Fibroblast of gingiva (primary cell): ENCODE data around the gene TMEM252.

Source experiments
- DNase-seq: peaks from one replicate; pipeline ENCODE4 v3.0.0-alpha.2; 2011; ENCODE audit warnings: low read depth

TMEM252 gene

DNA sequence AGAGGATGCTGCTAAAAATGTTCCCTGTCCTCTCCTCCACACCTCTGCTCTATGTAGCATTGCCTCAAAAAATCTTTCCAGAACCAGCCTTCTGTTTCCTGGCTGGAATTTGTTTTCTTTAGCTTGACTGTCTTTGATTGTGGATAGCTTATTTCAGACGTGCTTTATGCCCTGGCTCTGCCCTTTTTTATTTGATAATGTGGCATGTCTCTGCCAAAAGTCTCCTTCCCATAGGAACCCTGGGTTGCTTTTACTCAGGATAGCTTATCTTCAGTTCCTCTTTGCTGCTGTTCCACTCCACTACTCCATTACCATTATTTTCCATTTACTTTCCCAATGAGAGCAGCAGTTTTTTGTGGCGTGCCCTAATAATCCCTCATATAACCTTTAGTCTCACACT lies 885 bp upstream of the TMEM252 start:
- no peak for DNase-seq

DNA sequence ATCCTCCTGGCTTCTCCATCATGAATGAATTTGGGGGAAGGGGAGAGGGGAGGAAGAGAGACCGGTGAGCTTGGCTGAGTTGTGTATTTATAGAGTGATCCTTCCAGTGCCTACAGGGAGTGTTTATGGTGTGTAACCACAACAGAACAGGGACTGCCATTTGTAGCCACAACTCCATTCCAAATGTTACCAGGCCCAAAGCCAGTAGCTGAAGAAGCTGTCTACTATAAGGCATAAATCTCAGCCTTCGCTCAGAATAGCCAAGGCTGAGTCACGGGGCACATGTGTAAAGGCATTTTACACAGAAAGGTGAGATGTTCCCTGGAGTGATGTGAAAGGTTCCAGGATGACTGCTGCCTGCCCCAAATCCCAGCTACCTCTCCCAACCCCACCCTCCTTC lies 2.5 kb downstream of the TMEM252 start:
- DNase-seq: no peak

DNA sequence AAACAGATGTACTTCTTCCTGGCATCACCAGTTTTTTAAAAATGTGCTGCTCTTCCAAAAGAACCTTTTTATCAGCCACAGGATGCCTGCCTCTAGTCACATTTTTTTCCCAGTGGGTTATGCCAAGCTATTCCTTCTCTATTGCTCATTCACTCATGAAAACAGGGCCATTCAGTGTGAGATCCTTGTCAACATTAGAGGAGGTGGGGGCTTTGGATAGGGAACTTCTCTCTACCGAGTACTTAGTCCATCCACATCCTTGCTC lies 3.1 kb downstream of the TMEM252 start:
- DNase-seq: no peak

DNA sequence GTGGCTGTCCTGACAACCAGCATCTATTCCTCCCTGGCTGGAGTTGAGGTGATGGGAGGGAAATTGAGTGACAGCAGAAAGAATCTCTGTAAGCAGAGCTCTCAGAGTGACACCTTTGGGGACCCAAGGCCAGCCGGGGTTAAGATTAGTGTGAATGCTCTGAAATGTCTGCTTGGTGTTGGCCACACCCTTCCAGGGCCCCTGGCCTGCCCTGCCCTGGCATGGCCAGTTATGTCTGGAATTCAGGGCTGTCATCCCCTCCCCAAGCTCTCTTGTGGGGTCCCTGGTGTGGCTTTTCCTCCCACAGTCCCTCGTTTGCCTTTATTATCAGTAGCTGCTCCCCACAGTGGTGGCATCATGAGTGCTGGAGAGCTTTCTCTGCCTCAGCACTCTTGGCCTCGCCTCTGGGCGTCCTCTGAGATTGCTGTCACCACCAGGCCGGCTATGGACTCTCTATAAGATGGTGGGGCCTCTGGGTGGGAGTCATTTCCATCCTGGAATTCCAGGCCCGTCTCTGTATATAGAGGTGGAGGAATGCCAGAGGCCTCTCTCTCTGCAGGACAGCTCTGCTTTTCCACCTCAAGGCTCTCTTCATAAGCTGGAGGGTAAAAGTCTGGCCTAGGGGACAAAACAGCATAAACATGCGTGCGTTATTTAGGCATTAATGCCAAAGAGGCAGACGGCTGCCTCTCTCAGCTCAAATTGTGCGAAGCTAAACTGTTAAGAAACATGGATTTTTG lies 3.6 kb downstream of the TMEM252 start:
- no peak for DNase-seq

DNA sequence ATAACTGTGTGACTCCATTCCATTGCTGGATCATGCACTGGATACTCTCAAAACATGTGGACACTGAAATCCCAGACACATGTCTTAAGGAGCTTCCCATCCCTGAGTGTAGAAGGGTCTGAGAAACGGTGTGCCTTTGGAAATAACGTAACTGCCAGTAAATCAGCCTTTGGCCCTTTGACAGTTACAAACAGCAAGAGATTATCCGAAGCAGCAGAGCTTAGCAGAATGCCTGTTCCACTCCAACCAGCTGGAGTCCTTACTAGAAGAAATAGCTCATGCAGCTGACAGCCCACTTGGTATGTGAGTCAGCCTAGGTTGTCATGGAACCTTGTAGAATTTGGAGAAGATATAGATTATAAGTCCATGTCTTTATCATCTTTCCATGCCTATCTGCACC lies 7.0 kb downstream of the TMEM252 start:
- DNase-seq: no peak

DNA sequence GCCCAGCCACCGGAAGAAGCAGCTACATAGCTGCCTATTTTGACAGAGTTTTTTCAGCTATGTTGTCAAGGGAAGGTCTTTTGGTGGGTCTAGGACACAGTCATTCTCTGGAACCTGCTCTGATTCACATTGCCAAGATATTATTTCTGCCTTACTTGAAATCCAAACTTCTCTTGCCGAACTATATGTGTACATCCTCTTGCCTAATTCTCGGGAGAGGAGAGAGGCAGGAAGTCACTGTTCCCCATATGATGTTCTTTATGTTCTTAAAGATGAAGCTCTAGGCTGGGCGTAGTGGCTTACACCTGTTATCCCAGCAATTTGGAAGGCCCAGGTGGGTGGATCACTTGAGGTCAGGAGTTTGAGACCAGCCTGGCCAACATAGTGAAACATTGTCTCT lies 8.6 kb downstream of the TMEM252 start:
- no peak for DNase-seq

DNA sequence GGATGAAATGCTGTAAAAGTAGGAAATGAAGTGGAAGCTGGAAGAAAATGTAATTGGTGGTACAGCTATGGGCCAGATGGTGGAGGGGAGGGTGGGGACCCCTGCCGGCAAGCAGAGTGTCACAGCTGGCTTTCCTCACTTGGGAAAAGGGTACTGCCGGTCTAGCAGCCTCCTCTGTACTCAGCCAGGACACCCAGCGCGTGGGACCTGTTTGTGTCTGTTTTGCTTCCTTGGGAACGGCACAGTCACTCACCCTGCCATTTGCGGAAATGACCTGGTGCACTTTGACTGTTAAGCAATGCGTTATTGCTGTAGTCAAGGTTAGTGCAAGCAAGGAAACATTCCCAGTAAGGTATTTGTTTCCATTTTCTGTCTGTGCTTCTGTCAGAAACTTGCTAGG lies 10.1 kb downstream of the TMEM252 start:
- DNase-seq: no peak

DNA sequence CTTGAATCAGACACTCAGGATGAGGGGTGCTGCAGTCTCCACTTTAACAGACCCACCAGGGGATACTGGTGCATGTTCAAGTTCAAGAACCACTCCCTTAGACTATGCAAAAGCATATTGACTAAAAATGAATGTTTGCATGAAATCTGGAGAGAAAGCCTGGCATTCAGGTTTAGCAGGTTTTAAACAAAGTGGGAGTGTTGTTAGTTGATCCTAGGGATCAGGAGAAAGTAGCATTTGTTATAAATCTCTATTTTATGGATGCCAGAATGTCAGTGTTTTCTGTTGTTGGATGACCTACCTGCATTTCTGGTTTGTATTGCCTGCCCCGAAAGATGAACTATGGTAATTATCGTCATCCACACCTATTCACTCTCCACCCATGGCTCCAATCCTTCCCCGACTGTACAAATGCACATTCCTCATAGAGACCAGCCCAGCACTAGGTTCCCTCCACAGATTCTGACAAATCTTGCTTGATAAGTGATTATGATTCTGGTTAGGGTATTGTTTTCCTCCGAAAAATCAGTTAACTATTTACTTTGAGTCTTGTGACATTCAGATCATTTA lies 17.2 kb downstream of the TMEM252 start:
- DNase-seq: no peak

DNA sequence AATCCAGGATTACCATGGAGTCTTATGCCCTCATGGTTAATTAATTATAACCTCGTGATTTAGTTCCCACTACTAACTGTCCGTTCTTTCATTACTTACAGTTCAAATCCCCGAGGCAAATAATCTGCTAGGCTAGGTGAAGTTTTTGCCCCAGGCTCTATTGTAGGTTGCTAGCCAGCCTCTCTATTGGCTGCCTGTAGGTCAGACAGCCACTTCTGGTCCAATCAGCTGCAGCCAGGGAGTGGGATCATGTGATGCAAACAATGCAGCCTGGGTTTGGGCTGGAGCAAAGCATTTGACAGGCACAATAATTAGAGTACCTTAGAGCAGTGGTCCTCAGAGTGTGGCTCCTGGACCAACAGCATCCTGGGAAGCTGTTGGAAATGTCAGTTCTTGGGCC lies 17.7 kb downstream of the TMEM252 start:
- no peak for DNase-seq

DNA sequence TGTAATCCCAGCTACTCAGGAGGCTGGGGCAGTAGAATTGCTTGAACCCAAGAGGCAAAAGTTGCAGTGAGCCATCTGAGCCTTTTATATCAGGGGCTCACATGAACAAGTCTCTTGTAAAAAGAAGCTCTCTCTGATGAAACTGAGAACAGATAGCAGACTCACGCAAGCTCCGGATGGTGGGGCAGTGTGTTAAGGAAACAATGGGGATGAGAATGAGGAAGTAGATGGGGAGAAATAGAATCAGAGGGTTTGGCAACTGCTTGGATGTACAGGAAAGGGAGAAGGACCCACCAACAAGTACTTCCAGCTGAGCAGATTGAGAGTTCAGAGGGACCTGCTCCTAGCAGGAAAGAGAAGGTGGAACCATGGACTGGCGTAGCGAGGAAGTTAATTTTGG lies 18.6 kb downstream of the TMEM252 start:
- no peak for DNase-seq

DNA sequence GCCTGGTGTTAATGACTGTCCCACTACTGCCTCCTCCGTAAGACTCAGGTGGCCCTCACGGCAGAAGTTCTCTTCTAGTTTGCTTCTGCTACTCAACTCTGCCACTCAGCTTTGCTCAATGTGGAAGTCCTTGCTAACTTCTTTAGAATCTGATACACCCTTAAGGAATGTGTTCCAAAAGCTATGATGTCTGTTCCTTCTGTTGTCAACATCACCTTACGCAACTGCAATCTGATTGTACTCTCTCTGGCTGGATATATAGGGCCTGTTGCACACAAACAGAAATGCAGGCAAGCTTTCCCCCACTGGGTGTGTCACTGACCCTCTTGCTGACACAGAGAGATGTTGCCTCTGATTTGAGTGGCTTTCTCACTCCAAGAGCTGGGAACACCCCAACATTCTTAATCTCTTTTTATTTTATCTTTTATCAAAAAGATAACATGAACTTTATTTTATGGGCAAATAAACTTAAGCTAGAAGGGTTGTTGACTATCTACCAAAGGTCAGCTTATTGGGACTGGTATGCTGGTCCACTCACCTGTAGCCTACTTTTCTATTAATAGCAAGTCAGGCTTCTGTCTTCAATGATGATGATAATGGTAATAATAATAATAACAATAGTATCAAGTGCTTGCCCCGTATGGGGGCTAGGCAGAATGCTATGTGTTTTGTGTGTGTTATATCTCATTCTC lies 25.2 kb downstream of the TMEM252 start:
- DNase-seq: peak; percentile 75

DNA sequence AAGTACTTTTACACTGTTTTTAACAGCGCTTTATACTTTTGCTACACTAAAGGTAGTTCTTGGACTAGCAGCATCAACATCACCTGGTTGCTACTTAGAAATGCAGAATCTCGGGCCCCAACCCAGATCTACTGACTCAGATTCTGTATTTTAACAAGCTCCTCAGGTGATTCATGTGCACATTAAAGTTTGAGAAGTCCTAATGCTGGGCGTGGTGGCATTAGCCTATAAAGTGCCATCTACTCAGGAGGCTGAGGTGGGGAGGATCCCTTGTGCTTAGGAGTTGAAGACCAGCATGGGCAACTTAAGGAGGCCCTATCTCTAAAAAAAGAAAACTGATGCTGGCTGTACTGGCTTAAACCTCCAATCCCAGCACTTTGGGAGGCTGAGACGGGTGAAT lies 26.7 kb downstream of the TMEM252 start:
- DNase-seq: no peak

DNA sequence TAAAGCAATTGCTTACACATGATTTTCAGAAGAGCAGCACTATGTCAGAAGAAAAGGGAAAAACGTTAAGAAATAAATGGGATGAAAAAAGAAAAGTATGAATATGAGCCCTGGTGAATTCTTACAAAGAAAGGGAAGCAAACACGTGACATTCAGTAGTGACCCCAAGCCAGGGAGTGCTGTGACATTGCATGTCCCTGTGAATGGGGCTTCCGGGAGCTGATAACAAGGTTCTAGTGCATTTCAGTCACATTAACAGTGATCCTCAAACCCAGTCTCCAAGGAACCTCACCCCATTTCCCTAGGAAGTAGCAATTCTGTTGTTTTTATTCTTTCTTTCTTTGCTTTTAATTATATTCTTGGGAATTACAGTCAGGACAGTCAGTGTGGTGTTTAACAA lies 27.3 kb downstream of the TMEM252 start:
- no peak for DNase-seq

DNA sequence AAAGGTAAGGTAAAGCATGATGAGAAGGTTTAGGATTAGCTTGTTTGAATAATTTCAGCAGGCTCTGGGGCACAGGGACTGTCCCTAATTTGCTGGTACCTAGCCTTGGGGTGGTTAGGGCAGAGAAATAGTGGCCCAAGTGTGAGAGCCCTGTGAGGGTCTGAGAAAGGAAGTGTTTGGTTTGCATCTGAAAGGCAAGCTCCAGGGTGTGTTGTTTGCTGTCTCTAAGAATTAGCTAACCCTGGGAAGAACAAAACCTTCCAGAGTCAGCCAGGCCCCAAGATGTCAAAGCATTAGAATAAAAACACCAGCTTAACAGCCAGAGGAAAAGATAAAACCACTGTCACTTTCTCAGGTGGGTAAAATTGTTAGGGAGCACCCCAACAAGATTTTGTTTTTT lies 31.0 kb downstream of the TMEM252 start:
- DNase-seq: no peak

DNA sequence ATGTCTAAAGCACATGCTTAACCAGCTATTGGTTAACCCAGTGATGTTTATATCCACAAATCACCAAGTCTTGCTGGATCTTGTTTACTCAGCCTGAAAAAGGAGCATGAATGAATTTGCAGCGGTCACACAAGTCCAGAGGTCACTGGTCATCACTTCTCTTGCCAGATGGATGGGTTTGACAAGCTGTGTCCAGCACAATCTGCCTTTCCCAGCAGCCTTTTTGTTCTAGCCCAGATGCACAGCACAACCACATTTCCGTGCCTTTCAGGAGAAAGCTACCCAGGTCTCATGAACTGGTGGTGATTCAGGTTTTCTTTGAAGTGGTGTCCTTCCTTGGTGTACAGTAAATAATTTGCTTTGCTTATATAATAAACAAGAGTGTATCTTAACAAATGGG lies 32.1 kb downstream of the TMEM252 start:
- DNase-seq: no peak

DNA sequence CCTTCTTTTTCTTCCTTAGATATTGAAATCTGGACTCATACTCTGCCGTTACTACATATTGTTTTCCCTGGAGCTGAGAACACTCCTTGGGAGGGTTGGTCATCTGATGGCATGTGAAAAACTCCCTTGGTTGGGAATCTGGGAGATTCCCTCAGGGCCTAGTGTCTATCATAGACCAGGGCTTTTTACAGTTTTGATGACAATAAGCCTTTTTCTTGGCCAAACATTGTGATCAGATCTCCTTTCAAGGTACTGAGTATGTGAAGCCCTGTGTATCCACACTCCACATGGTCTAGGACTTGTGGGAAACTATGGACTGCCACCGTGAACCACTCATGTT lies 32.9 kb downstream of the TMEM252 start:
- DNase-seq: no peak

DNA sequence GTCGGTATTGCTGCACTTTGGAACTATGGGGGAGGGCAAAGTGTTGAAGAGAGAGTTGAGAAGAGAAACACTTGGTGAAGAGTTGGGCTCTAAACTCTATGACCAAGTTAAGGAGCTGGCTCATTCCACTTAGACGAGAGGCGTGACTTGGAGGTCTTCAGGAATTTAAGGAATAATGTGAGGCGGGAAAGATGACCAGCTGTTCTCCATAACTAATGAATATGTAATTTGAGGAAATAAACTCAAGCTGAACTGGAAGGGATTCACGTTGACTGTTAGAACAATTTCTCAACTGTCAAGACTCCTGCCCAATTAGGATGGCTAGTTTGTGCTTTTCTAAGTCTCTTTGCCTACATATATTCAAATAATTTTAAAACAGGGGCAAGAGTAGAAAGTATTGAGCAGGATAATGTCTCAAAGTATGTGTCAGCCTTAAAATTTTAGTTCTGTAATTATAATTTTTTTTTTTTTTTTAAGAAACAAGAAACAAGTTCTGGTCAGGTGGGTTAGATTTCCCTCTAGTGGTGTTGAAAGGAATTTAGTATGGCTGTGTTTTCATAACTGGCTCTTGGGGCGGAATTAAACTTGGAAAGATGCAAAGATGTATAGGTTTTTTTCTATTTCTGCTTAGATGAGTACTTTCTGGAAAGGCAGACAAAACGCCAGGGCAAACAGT lies 33.4 kb downstream of the TMEM252 start:
- DNase-seq: peak; percentile 11

DNA sequence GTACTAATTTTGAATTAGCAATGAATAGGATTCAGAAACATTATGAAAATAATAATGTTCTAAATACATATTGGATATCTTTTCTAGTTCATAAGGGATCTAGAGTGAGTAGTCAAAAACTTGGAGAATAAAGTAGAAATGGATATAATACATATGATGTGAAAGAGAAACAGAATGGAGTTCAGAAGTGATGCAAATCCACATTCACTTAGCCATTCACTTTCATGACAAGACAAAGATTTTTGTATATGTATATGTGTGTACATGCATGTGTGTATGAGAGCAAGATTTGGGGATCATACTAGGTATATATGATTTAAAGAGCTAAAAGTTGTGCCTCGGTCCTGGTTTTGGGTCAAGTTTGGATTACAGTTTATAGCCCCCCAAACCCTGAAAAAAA lies 34.1 kb downstream of the TMEM252 start:
- no peak for DNase-seq

DNA sequence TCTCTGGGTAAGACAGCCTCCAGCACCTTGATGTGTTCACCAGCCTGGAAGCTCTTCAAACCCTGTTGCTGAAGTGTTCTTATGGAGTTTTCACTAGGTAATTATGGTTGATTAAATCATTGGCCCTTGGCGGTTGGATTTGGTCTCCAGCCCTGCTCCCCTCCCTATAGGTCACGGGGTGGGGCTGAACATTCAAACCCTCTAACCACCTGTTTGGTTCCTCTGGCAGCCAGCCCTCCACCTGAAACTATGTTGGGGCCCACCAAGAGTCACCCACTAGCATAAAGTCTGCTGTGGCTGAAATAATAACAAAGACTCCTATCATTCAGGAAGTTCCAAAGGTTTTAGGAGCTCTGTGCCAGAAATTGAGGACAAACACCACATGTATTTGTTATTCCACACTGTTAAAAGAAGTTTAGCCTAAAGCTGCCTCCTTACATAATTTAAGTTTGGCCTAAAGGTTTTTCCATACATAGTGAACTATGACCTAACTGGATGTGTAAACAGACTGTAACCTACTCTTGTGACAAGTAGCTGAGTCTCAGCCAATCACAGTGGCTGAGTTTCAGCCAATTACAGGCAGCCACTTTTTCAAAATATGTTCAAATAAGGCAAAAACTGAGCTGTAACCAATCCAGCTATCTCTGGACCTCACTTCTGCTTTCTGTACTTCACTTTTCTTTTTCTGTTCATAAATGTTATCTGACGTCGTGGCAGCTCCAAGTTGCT lies 34.8 kb downstream of the TMEM252 start:
- DNase-seq: no peak

DNA sequence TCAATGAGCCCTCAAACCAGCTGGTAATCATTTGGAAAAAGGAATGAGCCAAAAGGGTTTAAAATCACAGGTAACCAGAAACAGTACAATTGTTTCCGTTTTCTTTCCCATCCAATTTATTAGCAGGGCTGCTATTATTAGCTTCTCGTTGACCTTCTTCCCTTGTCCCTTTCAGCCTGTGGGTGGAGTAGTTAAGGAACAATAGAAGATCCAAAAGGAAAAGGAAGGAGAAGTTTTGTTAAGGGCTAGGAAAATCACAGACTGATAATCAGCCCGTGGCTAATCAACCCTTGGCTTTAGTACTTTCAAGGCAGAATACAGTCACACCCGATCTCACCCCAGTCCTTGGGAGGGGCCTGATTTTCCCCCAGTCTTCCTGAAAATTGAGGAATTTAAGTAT lies 38.4 kb downstream of the TMEM252 start:
- no peak for DNase-seq

DNA sequence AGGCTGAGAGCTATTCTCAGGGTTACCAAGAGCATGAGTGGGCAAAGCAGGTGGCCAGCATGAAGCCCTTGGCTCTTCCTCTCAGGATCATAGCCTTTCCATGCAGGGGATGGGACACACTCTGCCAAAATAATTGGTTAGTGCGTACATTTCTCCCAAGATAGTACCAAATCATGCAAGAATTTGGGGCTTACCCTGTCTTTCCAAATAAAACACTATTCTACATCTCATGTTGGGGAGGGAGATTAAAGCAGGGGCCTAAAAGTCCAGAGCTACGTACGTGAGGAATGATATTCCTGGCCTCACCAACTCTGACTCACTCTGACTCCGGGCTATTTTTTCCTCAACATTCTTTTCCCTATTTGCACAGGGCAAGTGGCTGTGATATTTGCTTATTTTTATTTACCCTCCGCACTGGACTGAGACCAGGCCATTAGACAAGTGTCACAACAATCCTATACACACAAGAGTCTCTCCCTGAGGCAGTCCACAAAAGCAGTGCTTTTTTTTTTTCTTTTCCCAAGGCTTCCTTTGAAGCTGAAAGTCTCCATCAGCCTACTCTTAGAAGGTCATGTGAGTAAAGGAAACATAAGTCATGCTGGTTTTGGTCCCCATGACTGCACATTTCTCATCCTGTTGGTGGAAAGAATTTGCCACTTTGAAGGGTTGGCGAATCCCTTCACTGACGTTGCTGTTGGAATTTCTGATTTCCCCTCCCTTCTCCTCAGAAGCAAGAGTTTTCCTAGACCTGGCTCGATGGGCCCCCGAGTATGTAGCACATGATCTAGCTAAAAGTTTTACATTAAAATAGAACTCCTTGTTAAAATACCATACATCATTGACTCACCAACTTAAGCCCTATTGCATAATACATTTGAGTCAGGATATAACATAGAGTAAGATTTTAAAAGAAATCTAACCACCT lies 40.0 kb downstream of the TMEM252 start:
- DNase-seq: no peak

DNA sequence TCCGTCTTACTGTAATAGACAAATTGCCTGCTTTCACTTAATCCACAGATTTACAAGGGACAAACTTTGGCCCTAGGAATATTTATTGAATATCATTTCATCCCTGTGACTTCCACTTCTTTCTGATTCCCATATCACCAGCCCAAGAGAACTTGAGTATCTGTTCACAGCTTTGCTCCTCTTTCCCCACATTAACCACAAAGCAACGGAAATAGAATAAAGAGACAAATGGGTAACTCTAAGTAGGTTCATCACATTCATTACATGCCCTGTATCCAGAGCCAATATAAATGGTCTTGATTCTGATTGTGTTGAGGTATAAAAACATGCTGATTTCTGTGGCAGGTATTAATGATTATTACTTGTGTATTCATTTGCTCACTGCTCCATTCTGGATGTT lies 41.9 kb downstream of the TMEM252 start:
- no peak for DNase-seq
